Erythroblast (primary cell): ENCODE measurements around the gene RTKN2.

ENCODE experiments used
- GATA1 ChIP-seq: IDR thresholded peaks from 2 replicates; pipeline ENCODE4 v1.6.1; 2011; ENCODE audit warnings: low read depth, mild to moderate bottlenecking, control low read depth, low read length, moderate library complexity
- POLR2A ChIP-seq: IDR thresholded peaks from 2 replicates; pipeline ENCODE4 v1.6.1; 2011; ENCODE audit warnings: mild to moderate bottlenecking, low read length

- no peak for TF ChIP-seq POLR2A
- TF ChIP-seq GATA1 = no peak
Measured at GRCh38 chr10:62248465-62248864, 20.2 kb downstream of the RTKN2 start.
